ENCODE measurements around the gene TANGO2. TPM values are rescaled to one million over a fixed set of nuclear protein-coding genes. Genes with fewer than 3 reads are reported as not detected.

TANGO2 gene
- total and polyA plus RNA-seq, 9 of the 15 experiments (the other 6 are each of a cell fraction or from before 2014, with no cell fraction given) = 15.5 to 94.9 (median 70.1) TPM

DNA sequence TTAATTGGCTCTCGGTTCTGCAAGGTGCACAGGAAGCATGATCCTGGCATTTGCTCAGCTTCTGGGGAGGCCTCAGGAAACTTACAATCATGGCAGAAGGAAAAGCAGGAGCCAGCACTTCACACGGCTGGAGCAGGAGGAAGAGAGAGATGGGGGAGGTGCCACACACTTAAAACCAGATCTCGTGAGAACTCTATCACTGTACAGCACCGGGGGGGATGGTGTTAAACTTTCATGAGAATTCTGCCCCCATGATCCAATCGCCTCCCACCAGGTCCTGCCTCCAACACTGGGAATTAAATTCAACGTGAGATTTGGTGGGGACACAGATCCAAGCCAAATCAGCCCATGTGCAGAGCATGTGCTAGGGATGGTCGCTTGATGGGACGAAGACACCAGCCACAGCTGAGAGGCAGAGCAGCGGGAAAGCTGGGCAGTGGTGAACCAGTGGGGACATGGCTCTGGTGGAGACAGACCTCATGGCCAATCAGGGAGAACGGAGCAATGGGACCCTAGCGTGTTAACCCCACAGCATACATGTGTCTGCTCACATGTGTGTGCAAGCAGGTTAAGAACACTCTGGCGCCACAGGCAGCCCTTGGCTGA, 6.2 kb downstream of the TANGO2 start (continued):
- TF ChIP-seq ZNF12 (CRISPR knock-in tag; IDR thresholded peaks at IDR 0.05) (no peak), TBL1XR1 (IDR thresholded peaks at IDR 0.05; ENCODE audit: low read length in 2 of 2) (0 out of 4 replicates have a peak, but pooled peaks of 1 of the 2 experiments have one; percentile 28), ZNF165 (CRISPR knock-in tag; IDR thresholded peaks at IDR 0.05; ENCODE audit: borderline replicate concordance) (peak; percentile 12; the same call in 1 of the 2 replicates), SETDB1 (IDR thresholded peaks at IDR 0.05; ENCODE audit: low read length) (peak; percentile 65), CEBPG (CRISPR knock-in tag; IDR thresholded peaks at IDR 0.05) (no peak), CEBPG (tag; conservative IDR thresholded peaks at IDR 0.05 in 1 of 2, IDR thresholded peaks at IDR 0.05 in 1 of 2) (no peak), JUN (IDR thresholded peaks at IDR 0.05; ENCODE audit: borderline replicate concordance, low read depth, low read length) (no peak), JUN (CRISPR knock-in tag; IDR thresholded peaks at IDR 0.05; ENCODE audit: borderline replicate concordance) (no peak), NR4A1 (CRISPR knock-in tag; IDR thresholded peaks at IDR 0.05) (no peak), NR4A1 (tag; IDR thresholded peaks at IDR 0.05) (peak; percentile 91), CHD2 (IDR thresholded peaks at IDR 0.05; ENCODE audit: low read depth, low read length) (peak; percentile 90), WHSC1 (IDR thresholded peaks at IDR 0.05; ENCODE audit: low read length) (peak; percentile 93), CXXC5 (CRISPR knock-in tag; IDR thresholded peaks at IDR 0.05) (peak; percentile 36; the same call in 1 of the 2 replicates), CBX3 (IDR thresholded peaks at IDR 0.05; ENCODE audit: borderline replicate concordance in 1 of 2, low read length in 2 of 2) (peak in 1 of 2 experiments; percentile 86; a peak in 1 of 3 replicates), YY1 (IDR thresholded peaks at IDR 0.05; ENCODE audit: borderline replicate concordance in 1 of 3, control insufficient read depth in 1 of 3, extremely low read depth in 1 of 3, insufficient read depth in 3 of 3, insufficient read length in 1 of 3, insufficient replicate concordance in 2 of 3, low read depth in 1 of 3, low read length in 2 of 3) (peak in 1 of 3 experiments; percentile 15), SMC3 (conservative IDR thresholded peaks at IDR 0.05; ENCODE audit: insufficient read depth, low read depth, low read length) (0 out of 2 replicates have a peak, but pooled peaks have one; percentile 7), ELF2 (CRISPR knock-in tag; IDR thresholded peaks at IDR 0.05) (no peak), HMGXB4 (CRISPR knock-in tag; IDR thresholded peaks at IDR 0.05) (peak; percentile 95), CHCHD3 (CRISPR knock-in tag; IDR thresholded peaks at IDR 0.05) (0 out of 2 replicates have a peak, but pooled peaks have one; percentile 44), HDAC8 (tag; IDR thresholded peaks at IDR 0.05) (peak; percentile 63; the same call in 1 of the 2 replicates), ATF3 (IDR thresholded peaks at IDR 0.05) (no peak), ATF3 (CRISPR knock-in tag; conservative IDR thresholded peaks at IDR 0.05) (peak; percentile 86), STAT6 (CRISPR knock-in tag; IDR thresholded peaks at IDR 0.05) (peak; percentile 98)

Data from K562 (cell line).